ENCODE measurements around the gene TTC23.

TTC23 gene

GRCh38 chr15:99137877-99138276 lies 111.5 kb downstream of the TTC23 start:
- no peak for DNase-seq (ENCODE audit: low spot score)

GRCh38 chr15:99137111-99137546 lies 112.3 kb downstream of the TTC23 start:
- DNase-seq (ENCODE audit: low spot score) = no peak

GRCh38 chr15:99135194-99135593 lies 114.2 kb downstream of the TTC23 start:
- DNase-seq (ENCODE audit: low spot score) = peak; percentile 25

- no peak for DNase-seq (ENCODE audit: low spot score)
Observed at GRCh38 chr15:99134317-99134821, 115.0 kb downstream of the TTC23 start.

GRCh38 chr15:99132634-99133287 lies 116.6 kb downstream of the TTC23 start:
- DNase-seq (ENCODE audit: low spot score) = no peak

GRCh38 chr15:99132122-99132521 lies 117.3 kb downstream of the TTC23 start:
- DNase-seq (ENCODE audit: low spot score) = no peak

- no peak for DNase-seq (ENCODE audit: low spot score)
Observed at GRCh38 chr15:99131441-99132023, 117.8 kb downstream of the TTC23 start.

GRCh38 chr15:99130765-99131440 lies 118.5 kb downstream of the TTC23 start:
- no peak for DNase-seq (ENCODE audit: low spot score)

GRCh38 chr15:99130314-99130713 lies 119.1 kb downstream of the TTC23 start:
- DNase-seq (ENCODE audit: low spot score) = no peak

GRCh38 chr15:99129644-99130043 lies 119.7 kb downstream of the TTC23 start:
- DNase-seq (ENCODE audit: low spot score) = no peak

GRCh38 chr15:99128411-99128810 lies 121.0 kb downstream of the TTC23 start:
- no peak for DNase-seq (ENCODE audit: low spot score)

GRCh38 chr15:99127773-99128172 lies 121.6 kb downstream of the TTC23 start:
- DNase-seq (ENCODE audit: low spot score) = no peak

- no peak for DNase-seq (ENCODE audit: low spot score)
Observed at GRCh38 chr15:99126930-99127329, 122.5 kb downstream of the TTC23 start.

GRCh38 chr15:99126131-99126588 lies 123.2 kb downstream of the TTC23 start:
- DNase-seq (ENCODE audit: low spot score) = no peak

- no peak for DNase-seq (ENCODE audit: low spot score)
Observed at GRCh38 chr15:99125061-99125891, 124.1 kb downstream of the TTC23 start.

GRCh38 chr15:99124641-99125040 lies 124.7 kb downstream of the TTC23 start:
- DNase-seq (ENCODE audit: low spot score) = no peak

- no peak for DNase-seq (ENCODE audit: low spot score)
Observed at GRCh38 chr15:99123713-99124451, 125.5 kb downstream of the TTC23 start.

- DNase-seq (ENCODE audit: low spot score) = no peak
Observed at GRCh38 chr15:99122831-99123712, 126.3 kb downstream of the TTC23 start.

- no peak for DNase-seq (ENCODE audit: low spot score)
Observed at GRCh38 chr15:99121691-99122410, 127.5 kb downstream of the TTC23 start.

GRCh38 chr15:99121207-99121606 lies 128.2 kb downstream of the TTC23 start:
- DNase-seq (ENCODE audit: low spot score) = no peak

All from activated CD4-positive, alpha-beta T cell treated with anti-CD3 and anti-CD28 coated beads, Interleukin-2, Interleukin-4, amounts not matched to agents 100 ng/mL and 50 ng/mL, durations not matched to agents 16 hours and 8 hours (primary cell).